SKM-1 (cell line): Measurements from ENCODE around the gene CCDC81.

ENCODE experiments used
- DNase-seq: peaks from one replicate; lab custom pipeline; 2025; ENCODE audit not compliant: unreplicated experiment; lab: John Stamatoyannopoulos, UW

Gene CCDC81

GRCh38 chr11:86463120-86463519 is 88.4 kb downstream of the CCDC81 start:
- no peak for DNase-seq

- no peak for DNase-seq
These were observed 89.3 kb downstream of the CCDC81 start for GRCh38 chr11:86463955-86464354.

GRCh38 chr11:86464509-86465221 is 90.0 kb downstream of the CCDC81 start:
- no peak for DNase-seq

GRCh38 chr11:86468169-86468568 is 93.5 kb downstream of the CCDC81 start:
- no peak for DNase-seq

- DNase-seq, result no peak
These were observed 95.1 kb downstream of the CCDC81 start for GRCh38 chr11:86469491-86470388.
